ENCODE measurements around the gene HELB.

- TF ChIP-seq CTCF (IDR thresholded peaks at IDR 0.05; ENCODE audit: low read depth, low read length) (no peak), EZH2phosphoT487 (IDR thresholded peaks at IDR 0.05; ENCODE audit: low read depth) (no peak)
These were observed 5.2 kb upstream of the HELB start for GRCh38 chr12:66297080-66297479.

All from OCI-LY3 (cell line).